Measurements from ENCODE around the gene PTPRM.

DNA sequence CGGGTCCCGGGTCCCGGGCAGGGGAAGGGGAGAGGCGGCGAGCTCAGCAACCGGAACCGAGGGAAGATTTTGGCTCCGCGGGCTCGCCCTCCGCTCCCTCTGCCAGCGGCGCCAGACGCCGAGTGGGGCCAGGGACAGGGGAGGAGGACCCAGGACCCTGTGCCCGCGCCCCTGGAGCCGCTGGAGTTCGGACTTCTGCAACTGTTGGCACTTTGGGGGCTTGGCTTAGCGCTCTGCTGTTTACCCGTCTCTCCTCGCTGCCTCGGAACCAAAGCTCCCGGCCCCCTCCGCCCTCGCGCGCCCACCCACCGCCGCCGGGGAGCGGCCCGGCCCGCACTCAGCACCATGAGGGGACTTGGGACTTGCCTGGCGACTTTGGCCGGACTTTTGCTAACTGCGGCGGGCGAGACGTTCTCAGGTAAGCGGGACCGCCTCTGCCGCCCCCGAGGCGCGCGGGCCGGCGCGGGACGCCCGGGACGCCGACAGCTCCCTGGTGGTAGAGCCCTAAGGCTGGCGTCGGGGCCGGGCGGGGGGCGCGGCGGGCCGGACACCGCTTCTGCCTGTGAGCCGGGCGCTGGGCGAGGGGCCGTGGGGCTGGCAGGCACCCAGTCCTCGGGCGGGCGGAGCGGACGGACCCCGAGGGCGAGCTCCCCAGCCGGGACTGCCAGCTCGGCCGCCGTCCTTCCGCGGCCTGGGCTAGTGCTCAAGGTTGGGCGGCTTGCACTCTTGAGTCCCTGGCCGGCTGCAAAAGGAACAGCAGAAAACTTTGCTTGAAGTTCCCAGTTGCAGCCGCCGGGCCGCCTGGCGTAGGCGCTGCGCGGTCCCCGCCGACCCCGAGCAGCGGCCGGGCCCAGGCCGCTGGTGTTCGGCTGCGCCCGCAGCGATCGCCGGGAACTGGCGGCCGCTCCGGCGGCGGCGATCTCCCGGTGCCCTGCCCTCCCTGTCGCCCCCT lies 634 bp downstream of the PTPRM start:
- TF ChIP-seq CTCF (IDR thresholded peaks at IDR 0.05) (no peak), POLR2AphosphoS5 (IDR thresholded peaks at IDR 0.05) (no peak), EP300 (IDR thresholded peaks at IDR 0.05) (no peak)

Measured in sigmoid colon (tissue), 4 donors.